RWPE1 (cell line): ENCODE data around the gene NAB2.

Source experiments
- CTCF ChIA-PET: fragments of 350-600 bp; sonication (Branson Sonifier 250); formaldehyde crosslinking; extraction: SDS; loops from one replicate; lab custom pipeline; 2021; lab: Yijun Ruan, JAX
- POLR2A ChIA-PET: fragments of 400-600 bp; formaldehyde crosslinking; extraction: SDS; loops from one replicate; lab custom pipeline; 2020; ENCODE audit warnings: antibody characterized with exemption; ENCODE audit not compliant: low non-redundant PET; lab: Yijun Ruan, JAX
- DNase-seq: peaks from one replicate; pipeline ENCODE4 v3.0.0; 2012; ENCODE audit warnings: low spot score
- H3K27ac ChIP-seq: fragments of 450-650 bp; 2 replicates; pipeline ENCODE4 v1.5.1; 2017
- TF ChIP-seq, protein P1 (sequence below): fragments of 450-650 bp; conservative IDR thresholded peaks from 2 replicates; pipeline ENCODE4 v1.5.1; 2017; ENCODE audit warnings: low read depth, mild to moderate bottlenecking

NAB2 gene

GRCh38 chr12:57080855-57081254 lies 8.1 kb upstream of the NAB2 start:
- ChIA-PET POLR2A (no interaction called here), CTCF (interaction anchor here (1.0 kb wide), 1 partner anchor 31 kb away, joined by 3 read pairs; no protein-coding TSS in a partner anchor)
- DNase-seq = no peak
- TF ChIP-seq, protein P1, sequence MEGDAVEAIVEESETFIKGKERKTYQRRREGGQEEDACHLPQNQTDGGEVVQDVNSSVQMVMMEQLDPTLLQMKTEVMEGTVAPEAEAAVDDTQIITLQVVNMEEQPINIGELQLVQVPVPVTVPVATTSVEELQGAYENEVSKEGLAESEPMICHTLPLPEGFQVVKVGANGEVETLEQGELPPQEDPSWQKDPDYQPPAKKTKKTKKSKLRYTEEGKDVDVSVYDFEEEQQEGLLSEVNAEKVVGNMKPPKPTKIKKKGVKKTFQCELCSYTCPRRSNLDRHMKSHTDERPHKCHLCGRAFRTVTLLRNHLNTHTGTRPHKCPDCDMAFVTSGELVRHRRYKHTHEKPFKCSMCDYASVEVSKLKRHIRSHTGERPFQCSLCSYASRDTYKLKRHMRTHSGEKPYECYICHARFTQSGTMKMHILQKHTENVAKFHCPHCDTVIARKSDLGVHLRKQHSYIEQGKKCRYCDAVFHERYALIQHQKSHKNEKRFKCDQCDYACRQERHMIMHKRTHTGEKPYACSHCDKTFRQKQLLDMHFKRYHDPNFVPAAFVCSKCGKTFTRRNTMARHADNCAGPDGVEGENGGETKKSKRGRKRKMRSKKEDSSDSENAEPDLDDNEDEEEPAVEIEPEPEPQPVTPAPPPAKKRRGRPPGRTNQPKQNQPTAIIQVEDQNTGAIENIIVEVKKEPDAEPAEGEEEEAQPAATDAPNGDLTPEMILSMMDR = no peak
- H3K27ac ChIP-seq = no peak overlapping the region

- H3K27ac ChIP-seq = peak overlapping the region; percentile 100
- ChIA-PET POLR2A (interaction anchor here (1.0 to 2.9 kb wide), 2 partner anchors 10 to 25 kb away, joined by 3 to 37 read pairs; partner anchors contain the start of gene STAT6), CTCF (interaction anchor here (0.7 to 2.3 kb wide), 3 partner anchors 17 to 38 kb away, joined by 3 to 6 read pairs (median 4); no protein-coding TSS in a partner anchor)
- TF ChIP-seq, protein P1 = no peak
- DNase-seq = no peak
These were observed 2.9 kb upstream of the NAB2 start for GRCh38 chr12:57085999-57086492.

DNA sequence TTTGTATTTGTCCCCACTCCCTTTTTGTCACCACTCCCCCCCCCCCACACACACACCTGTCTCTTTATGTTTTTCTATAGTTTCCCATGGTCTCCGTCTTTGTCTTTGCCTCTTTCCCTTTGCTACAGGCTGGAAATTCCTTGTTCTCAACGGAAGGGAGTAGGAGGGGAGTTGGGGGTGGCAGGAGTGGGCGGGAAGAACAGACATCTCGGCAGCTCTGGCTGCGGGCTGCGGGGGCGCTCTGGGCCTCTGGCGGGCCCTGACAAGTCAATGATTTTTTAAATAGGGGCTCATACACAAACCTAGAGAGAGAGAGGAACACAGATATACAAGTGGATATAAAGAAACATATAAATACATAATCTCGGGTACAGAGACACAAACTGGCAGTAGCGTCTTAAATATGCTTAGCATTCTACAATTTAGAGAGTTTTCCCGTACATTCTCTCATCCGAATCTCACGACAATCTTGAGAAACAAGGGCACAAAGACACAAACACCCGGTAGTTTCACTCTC lies 2.4 kb upstream of the NAB2 start:
- DNase-seq = peak; percentile 48
- TF ChIP-seq, protein P1 = peak; percentile 62
- H3K27ac ChIP-seq = peak overlapping the region; percentile 100
- POLR2A ChIA-PET = interaction anchor here (1.0 to 2.9 kb wide), 4 partner anchors 8 to 66 kb away, joined by 3 to 37 read pairs (median 6); partner anchors contain the start of genes NEMP1 and STAT6
- CTCF ChIA-PET = interaction anchor here (0.7 to 2.3 kb wide), 3 partner anchors 17 to 38 kb away, joined by 3 to 6 read pairs (median 4); no protein-coding TSS in a partner anchor

- TF ChIP-seq, protein P1 = no peak
- peak; percentile 89 for DNase-seq
- CTCF ChIA-PET = interaction anchor here (0.7 to 2.3 kb wide), 3 partner anchors 18 to 37 kb away, joined by 3 to 6 read pairs (median 4); no protein-coding TSS in a partner anchor
- POLR2A ChIA-PET = interaction anchor here (1.0 to 2.9 kb wide), 4 partner anchors 8 to 65 kb away, joined by 3 to 37 read pairs (median 6); partner anchors contain the start of genes NEMP1 and STAT6
- peak overlapping the region; percentile 100 for H3K27ac ChIP-seq
These were observed 1.8 kb upstream of the NAB2 start for GRCh38 chr12:57087010-57087690.

- DNase-seq = peak; percentile 84
- POLR2A ChIA-PET = interaction anchor here (0.6 to 2.9 kb wide), 4 partner anchors 9 to 96 kb away, joined by 4 to 37 read pairs (median 8); partner anchors contain the start of genes NEMP1 and STAT6
- H3K27ac ChIP-seq = peak overlapping the region; percentile 100
- TF ChIP-seq, protein P1 = no peak
- CTCF ChIA-PET = interaction anchor here (0.7 to 2.3 kb wide), 2 partner anchors 18 to 496 kb away, joined by 3 to 6 read pairs; no protein-coding TSS in a partner anchor
These were observed 1.1 kb upstream of the NAB2 start for GRCh38 chr12:57087691-57088353.
